HPDE6-E6E7 (cell line): Measurements from ENCODE around the gene PUM2.

Experiments used
- DNase-seq: peaks from one replicate; pipeline ENCODE4 v3.0.0; 2011; ENCODE audit warnings: missing footprints; ENCODE audit errors: extremely low spot score

Gene PUM2

GRCh38 chr2:20203521-20204225, 147.0 kb downstream of the PUM2 start:
- DNase-seq, result no peak

- no peak for DNase-seq
Measured at GRCh38 chr2:20203072-20203471, 147.6 kb downstream of the PUM2 start.

- DNase-seq, result no peak
Measured at GRCh38 chr2:20201671-20202070, 149.0 kb downstream of the PUM2 start.

GRCh38 chr2:20200697-20201555, 149.7 kb downstream of the PUM2 start:
- DNase-seq, result no peak

- DNase-seq, result no peak
Measured at GRCh38 chr2:20199633-20200270, 150.9 kb downstream of the PUM2 start.

GRCh38 chr2:20198796-20199632, 151.6 kb downstream of the PUM2 start:
- no peak for DNase-seq
